HL-60 (cell line): ENCODE measurements around the gene EVX1.

ENCODE experiments used
- SPI1 ChIP-seq: IDR thresholded peaks from 2 replicates; pipeline ENCODE4 v1.6.1; 2012; ENCODE audit warnings: low read depth, mild to moderate bottlenecking, borderline replicate concordance
- TF ChIP-seq, protein P1 (sequence below): IDR thresholded peaks from one replicate; pipeline ENCODE4 v1.5.1; 2011; ENCODE audit warnings: low read length, control low read depth, inconsistent platforms; ENCODE audit not compliant: insufficient read depth
- TF ChIP-seq, protein P2 (sequence below): IDR thresholded peaks from 2 replicates; pipeline ENCODE4 v1.6.1; 2012; ENCODE audit warnings: low read depth; ENCODE audit not compliant: insufficient replicate concordance

DNA sequence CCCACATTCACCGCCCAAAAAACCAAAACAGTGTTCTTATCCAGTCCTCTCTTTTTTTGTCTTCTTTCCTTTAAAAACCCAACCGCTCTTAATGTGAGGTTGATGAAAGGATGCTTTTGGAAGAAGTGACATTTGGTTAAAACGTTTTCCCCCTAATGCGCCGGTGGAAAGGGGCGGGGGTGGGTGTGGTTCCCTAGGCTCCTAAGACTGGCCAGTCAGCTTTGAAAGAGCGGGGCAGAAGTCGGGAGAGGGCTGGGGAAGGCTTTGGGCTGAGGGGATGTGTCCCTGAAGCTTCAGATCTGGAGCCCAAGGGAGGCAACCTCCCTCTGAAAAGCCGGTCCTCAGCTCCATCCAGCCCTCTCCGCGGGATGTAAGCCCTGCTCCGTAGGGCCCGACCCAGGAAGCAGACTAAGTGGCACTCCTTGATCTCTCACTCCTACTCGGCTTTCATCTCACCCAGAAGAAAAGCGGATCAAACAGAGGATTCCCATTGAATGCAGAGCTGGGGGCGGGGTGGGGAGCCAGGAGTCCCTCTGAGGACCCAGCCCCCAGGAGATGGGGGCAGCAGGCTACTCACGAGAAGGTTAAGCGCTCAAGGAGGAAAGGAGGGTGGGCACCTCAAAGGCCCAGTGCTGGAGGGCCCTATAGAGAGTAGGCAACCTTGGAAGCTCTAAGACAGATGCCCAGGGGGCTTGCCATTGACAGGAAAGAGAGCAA is 2.4 kb upstream of the EVX1 start:
- TF ChIP-seq, protein P1, sequence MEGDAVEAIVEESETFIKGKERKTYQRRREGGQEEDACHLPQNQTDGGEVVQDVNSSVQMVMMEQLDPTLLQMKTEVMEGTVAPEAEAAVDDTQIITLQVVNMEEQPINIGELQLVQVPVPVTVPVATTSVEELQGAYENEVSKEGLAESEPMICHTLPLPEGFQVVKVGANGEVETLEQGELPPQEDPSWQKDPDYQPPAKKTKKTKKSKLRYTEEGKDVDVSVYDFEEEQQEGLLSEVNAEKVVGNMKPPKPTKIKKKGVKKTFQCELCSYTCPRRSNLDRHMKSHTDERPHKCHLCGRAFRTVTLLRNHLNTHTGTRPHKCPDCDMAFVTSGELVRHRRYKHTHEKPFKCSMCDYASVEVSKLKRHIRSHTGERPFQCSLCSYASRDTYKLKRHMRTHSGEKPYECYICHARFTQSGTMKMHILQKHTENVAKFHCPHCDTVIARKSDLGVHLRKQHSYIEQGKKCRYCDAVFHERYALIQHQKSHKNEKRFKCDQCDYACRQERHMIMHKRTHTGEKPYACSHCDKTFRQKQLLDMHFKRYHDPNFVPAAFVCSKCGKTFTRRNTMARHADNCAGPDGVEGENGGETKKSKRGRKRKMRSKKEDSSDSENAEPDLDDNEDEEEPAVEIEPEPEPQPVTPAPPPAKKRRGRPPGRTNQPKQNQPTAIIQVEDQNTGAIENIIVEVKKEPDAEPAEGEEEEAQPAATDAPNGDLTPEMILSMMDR, result no peak
- TF ChIP-seq, protein P2, sequence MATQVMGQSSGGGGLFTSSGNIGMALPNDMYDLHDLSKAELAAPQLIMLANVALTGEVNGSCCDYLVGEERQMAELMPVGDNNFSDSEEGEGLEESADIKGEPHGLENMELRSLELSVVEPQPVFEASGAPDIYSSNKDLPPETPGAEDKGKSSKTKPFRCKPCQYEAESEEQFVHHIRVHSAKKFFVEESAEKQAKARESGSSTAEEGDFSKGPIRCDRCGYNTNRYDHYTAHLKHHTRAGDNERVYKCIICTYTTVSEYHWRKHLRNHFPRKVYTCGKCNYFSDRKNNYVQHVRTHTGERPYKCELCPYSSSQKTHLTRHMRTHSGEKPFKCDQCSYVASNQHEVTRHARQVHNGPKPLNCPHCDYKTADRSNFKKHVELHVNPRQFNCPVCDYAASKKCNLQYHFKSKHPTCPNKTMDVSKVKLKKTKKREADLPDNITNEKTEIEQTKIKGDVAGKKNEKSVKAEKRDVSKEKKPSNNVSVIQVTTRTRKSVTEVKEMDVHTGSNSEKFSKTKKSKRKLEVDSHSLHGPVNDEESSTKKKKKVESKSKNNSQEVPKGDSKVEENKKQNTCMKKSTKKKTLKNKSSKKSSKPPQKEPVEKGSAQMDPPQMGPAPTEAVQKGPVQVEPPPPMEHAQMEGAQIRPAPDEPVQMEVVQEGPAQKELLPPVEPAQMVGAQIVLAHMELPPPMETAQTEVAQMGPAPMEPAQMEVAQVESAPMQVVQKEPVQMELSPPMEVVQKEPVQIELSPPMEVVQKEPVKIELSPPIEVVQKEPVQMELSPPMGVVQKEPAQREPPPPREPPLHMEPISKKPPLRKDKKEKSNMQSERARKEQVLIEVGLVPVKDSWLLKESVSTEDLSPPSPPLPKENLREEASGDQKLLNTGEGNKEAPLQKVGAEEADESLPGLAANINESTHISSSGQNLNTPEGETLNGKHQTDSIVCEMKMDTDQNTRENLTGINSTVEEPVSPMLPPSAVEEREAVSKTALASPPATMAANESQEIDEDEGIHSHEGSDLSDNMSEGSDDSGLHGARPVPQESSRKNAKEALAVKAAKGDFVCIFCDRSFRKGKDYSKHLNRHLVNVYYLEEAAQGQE, result no peak
- no peak for TF ChIP-seq SPI1
